Measurements from ENCODE around the gene TTC28.

Gene TTC28

GRCh38 chr22:28444659-28445058 is 235.0 kb downstream of the TTC28 start:
- no peak for DNase-seq
- Histone ChIP-seq H3K36me3 (replicated peaks) (no peaks in the 10 kb centered on the region), H3K4me3 (ENCODE audit: low read depth, low read length) (no peak overlapping the region), H3K27me3 (replicated peaks) (no peaks in the 10 kb centered on the region), H3K27ac (no peak overlapping the region)
- TF ChIP-seq, protein P1, sequence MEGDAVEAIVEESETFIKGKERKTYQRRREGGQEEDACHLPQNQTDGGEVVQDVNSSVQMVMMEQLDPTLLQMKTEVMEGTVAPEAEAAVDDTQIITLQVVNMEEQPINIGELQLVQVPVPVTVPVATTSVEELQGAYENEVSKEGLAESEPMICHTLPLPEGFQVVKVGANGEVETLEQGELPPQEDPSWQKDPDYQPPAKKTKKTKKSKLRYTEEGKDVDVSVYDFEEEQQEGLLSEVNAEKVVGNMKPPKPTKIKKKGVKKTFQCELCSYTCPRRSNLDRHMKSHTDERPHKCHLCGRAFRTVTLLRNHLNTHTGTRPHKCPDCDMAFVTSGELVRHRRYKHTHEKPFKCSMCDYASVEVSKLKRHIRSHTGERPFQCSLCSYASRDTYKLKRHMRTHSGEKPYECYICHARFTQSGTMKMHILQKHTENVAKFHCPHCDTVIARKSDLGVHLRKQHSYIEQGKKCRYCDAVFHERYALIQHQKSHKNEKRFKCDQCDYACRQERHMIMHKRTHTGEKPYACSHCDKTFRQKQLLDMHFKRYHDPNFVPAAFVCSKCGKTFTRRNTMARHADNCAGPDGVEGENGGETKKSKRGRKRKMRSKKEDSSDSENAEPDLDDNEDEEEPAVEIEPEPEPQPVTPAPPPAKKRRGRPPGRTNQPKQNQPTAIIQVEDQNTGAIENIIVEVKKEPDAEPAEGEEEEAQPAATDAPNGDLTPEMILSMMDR (IDR thresholded peaks at IDR 0.05; ENCODE audit: low read depth, low read length, missing control alignments), result no peak
- in situ Hi-C loops (cut with HindIII; ENCODE audit: low pct_ligation_motif_present, low sequenced_read_pairs), result no loop called here

GRCh38 chr22:28443526-28443876 is 236.1 kb downstream of the TTC28 start:
- Histone ChIP-seq H3K4me3 (ENCODE audit: low read depth, low read length) (peak overlapping the region; percentile 62), H3K27me3 (replicated peaks) (no peaks in the 10 kb centered on the region), H3K36me3 (replicated peaks) (no peaks in the 10 kb centered on the region), H3K27ac (no peak overlapping the region)
- in situ Hi-C loops (cut with HindIII; ENCODE audit: low pct_ligation_motif_present, low sequenced_read_pairs), result no loop called here
- TF ChIP-seq, protein P1 (IDR thresholded peaks at IDR 0.05; ENCODE audit: low read depth, low read length, missing control alignments), result no peak
- DNase-seq, result peak; percentile 63

- TF ChIP-seq, protein P1 (IDR thresholded peaks at IDR 0.05; ENCODE audit: low read depth, low read length, missing control alignments), result no peak
- peak overlapping the region; percentile 62 for H3K4me3 ChIP-seq (ENCODE audit: low read depth, low read length)
- in situ Hi-C loops (cut with HindIII; ENCODE audit: low pct_ligation_motif_present, low sequenced_read_pairs), result no loop called here
- H3K36me3 ChIP-seq (replicated peaks), result no peaks in the 10 kb centered on the region
- no peak overlapping the region for H3K27ac ChIP-seq
- DNase-seq, result peak; percentile 4
- no peaks in the 10 kb centered on the region for H3K27me3 ChIP-seq (replicated peaks)
These were observed 236.7 kb downstream of the TTC28 start for GRCh38 chr22:28442711-28443525.

- DNase-seq, result peak; percentile 54
- no peak overlapping the region for H3K27ac ChIP-seq
- H3K27me3 ChIP-seq (replicated peaks), result no peaks in the 10 kb centered on the region
- peak overlapping the region; percentile 62 for H3K4me3 ChIP-seq (ENCODE audit: low read depth, low read length)
- TF ChIP-seq, protein P1 (IDR thresholded peaks at IDR 0.05; ENCODE audit: low read depth, low read length, missing control alignments), result peak; percentile 80
- no peaks in the 10 kb centered on the region for H3K36me3 ChIP-seq (replicated peaks)
- in situ Hi-C loops (cut with HindIII; ENCODE audit: low pct_ligation_motif_present, low sequenced_read_pairs), result no loop called here
These were observed 237.4 kb downstream of the TTC28 start for GRCh38 chr22:28442264-28442710.

DNA sequence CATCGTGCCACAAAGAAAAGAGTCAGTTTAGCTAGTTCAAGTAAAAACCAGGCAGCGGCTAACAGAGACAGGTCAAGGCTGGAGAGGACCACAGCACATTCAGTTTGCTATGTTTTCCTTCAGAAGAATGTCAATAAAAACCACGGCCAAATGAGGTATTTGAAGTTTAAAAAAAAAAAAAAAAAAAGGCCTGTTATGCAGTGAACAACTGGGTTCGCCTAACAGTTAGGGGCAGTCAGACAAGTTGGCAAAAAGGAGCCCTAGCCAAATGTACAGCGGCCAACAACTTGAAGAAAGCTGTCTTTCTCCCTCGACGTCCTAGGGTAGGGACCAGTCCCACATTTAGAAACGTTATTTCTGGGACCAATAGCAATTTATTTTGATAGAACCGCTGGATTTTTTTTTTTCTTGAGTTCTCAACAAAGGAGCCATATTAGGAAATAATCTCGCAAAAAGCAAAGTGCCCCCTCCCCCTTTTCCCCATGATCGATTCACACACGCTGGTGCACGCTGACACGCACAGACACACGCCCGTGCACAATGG is 237.8 kb downstream of the TTC28 start:
- H3K27ac ChIP-seq, result no peak overlapping the region
- TF ChIP-seq, protein P1 (IDR thresholded peaks at IDR 0.05; ENCODE audit: low read depth, low read length, missing control alignments), result no peak
- no peaks in the 10 kb centered on the region for H3K36me3 ChIP-seq (replicated peaks)
- no peaks in the 10 kb centered on the region for H3K27me3 ChIP-seq (replicated peaks)
- peak overlapping the region; percentile 62 for H3K4me3 ChIP-seq (ENCODE audit: low read depth, low read length)
- DNase-seq, result no peak
- in situ Hi-C loops (cut with HindIII; ENCODE audit: low pct_ligation_motif_present, low sequenced_read_pairs), result no loop called here

All from brain microvascular endothelial cell (primary cell).